WTC11 (cell line): ENCODE measurements around the gene OR52E2. TPM values are rescaled to one million over a fixed set of nuclear protein-coding genes. Genes with fewer than 3 reads are reported as not detected.
A peak's percentile ranks its signal among the peaks of the same experiment; 100 is the strongest.

Experiments used
- ATAC-seq: fragments of 200-7000 bp; cut with Tn5 transposase; 2 replicates; pipeline ENCODE4 v1.10.0; 2021; ENCODE audit warnings: mild to moderate bottlenecking, moderate library complexity
- CTCF ChIA-PET: fragments of 300-600 bp; sonication (Branson Sonifier 250); formaldehyde crosslinking; loops from one replicate; lab custom pipeline; 2021; ENCODE audit warnings: antibody characterized with exemption; lab: Charles Lee
- POLR2A ChIA-PET: fragments of 350-600 bp; sonication (Branson Sonifier 250); formaldehyde crosslinking; loops from one replicate; lab custom pipeline; 2021; ENCODE audit warnings: antibody characterized with exemption; lab: Charles Lee
- DNase-seq: peaks from one replicate; pipeline ENCODE4 v3.0.0; 2021; ENCODE audit warnings: low spot score
- H3K27ac Mint-ChIP-seq: 2 replicates; pipeline ENCODE4 v1.8.0; 2021; ENCODE audit warnings: mixed read lengths
- H3K27me3 Mint-ChIP-seq: 2 replicates; pipeline ENCODE4 v1.8.0; 2021; ENCODE audit warnings: low read depth, mild to moderate bottlenecking, moderate library complexity, mixed read lengths
- H3K36me3 Mint-ChIP-seq: 2 replicates; pipeline ENCODE4 v1.8.0; 2021; ENCODE audit warnings: mixed read lengths
- H3K4me1 Mint-ChIP-seq: 2 replicates; pipeline ENCODE4 v1.8.0; 2022; ENCODE audit warnings: mixed read lengths
- H3K4me3 Mint-ChIP-seq: 2 replicates; pipeline ENCODE4 v1.8.0; 2021; ENCODE audit warnings: mild to moderate bottlenecking, moderate library complexity, mixed read lengths
- H3K9me3 Mint-ChIP-seq: 2 replicates; pipeline ENCODE4 v1.8.0; 2021; ENCODE audit warnings: mixed read lengths
- ATF1 ChIP-seq: sonication (generic); formaldehyde crosslinking; IDR thresholded peaks from 2 replicates; pipeline ENCODE4 v1.8.1; 2023; ENCODE audit warnings: mild to moderate bottlenecking, moderate library complexity, missing genetic modification reagents
- CREB1 ChIP-seq: sonication (generic); formaldehyde crosslinking; IDR thresholded peaks from 2 replicates; pipeline ENCODE4 v1.8.0; 2023; ENCODE audit warnings: mild to moderate bottlenecking, missing genetic modification reagents
- CTCF ChIP-seq: fragments of 200-600 bp; IDR thresholded peaks from 2 replicates; pipeline ENCODE4 v1.8.0; 2022; ENCODE audit warnings: antibody characterized with exemption
- E2F5 ChIP-seq: sonication (generic); formaldehyde crosslinking; IDR thresholded peaks from 2 replicates; pipeline ENCODE4 v1.8.1; 2022; ENCODE audit warnings: mild to moderate bottlenecking, moderate library complexity, missing genetic modification reagents
- EMX1 ChIP-seq: fragments of 250-450 bp; sonication (Bioruptor Pico); IDR thresholded peaks from 2 replicates; pipeline ENCODE4 v1.8.0; 2021; ENCODE audit warnings: mild to moderate bottlenecking
- ESRRA ChIP-seq: sonication (generic); formaldehyde crosslinking; IDR thresholded peaks from 2 replicates; pipeline ENCODE4 v1.8.1; 2022; ENCODE audit warnings: mild to moderate bottlenecking, missing genetic modification reagents, borderline replicate concordance
- ETV6 ChIP-seq: sonication (generic); formaldehyde crosslinking; IDR thresholded peaks from 2 replicates; pipeline ENCODE4 v1.8.1; 2022; ENCODE audit warnings: mild to moderate bottlenecking, missing genetic modification reagents
- GRHL2 ChIP-seq: fragments of 250-450 bp; sonication (Bioruptor Pico); IDR thresholded peaks from 2 replicates; pipeline ENCODE4 v1.8.0; 2022; ENCODE audit warnings: mild to moderate bottlenecking, moderate library complexity; ENCODE audit not compliant: insufficient replicate concordance, severe bottlenecking
- HMGA2 ChIP-seq: fragments of 250-450 bp; sonication (Bioruptor Pico); IDR thresholded peaks from 2 replicates; pipeline ENCODE4 v1.4.0; 2021; ENCODE audit warnings: mild to moderate bottlenecking, moderate library complexity
- IRF2 ChIP-seq: sonication (generic); formaldehyde crosslinking; IDR thresholded peaks from 2 replicates; pipeline ENCODE4 v1.8.0; 2022; ENCODE audit warnings: low read depth, missing genetic modification reagents, borderline replicate concordance
- JUN ChIP-seq: sonication (generic); formaldehyde crosslinking; IDR thresholded peaks from 2 replicates; pipeline ENCODE4 v1.8.0; 2023; ENCODE audit warnings: mild to moderate bottlenecking, missing genetic modification reagents
- MXD4 ChIP-seq: fragments of 250-450 bp; sonication (Bioruptor Pico); IDR thresholded peaks from 2 replicates; pipeline ENCODE4 v1.8.0; 2021; ENCODE audit warnings: mild to moderate bottlenecking, moderate library complexity, borderline replicate concordance
- NFATC4 ChIP-seq: fragments of 250-450 bp; sonication (Bioruptor Pico); IDR thresholded peaks from 2 replicates; pipeline ENCODE4 v1.9.0; 2021; ENCODE audit warnings: mild to moderate bottlenecking
- OVOL2 ChIP-seq: fragments of 250-450 bp; sonication (Bioruptor Pico); IDR thresholded peaks from 2 replicates; pipeline ENCODE4 v1.9.0; 2021; ENCODE audit warnings: mild to moderate bottlenecking, borderline replicate concordance
- RELA ChIP-seq: sonication (generic); formaldehyde crosslinking; IDR thresholded peaks from 2 replicates; pipeline ENCODE4 v1.8.1; 2022; ENCODE audit warnings: missing genetic modification reagents, mild to moderate bottlenecking, borderline replicate concordance
- USF1 ChIP-seq: sonication (generic); formaldehyde crosslinking; IDR thresholded peaks from 2 replicates; pipeline ENCODE4 v1.8.0; 2022; ENCODE audit warnings: mild to moderate bottlenecking, missing genetic modification reagents
- USF2 ChIP-seq: sonication (generic); formaldehyde crosslinking; IDR thresholded peaks from 2 replicates; pipeline ENCODE4 v1.8.1; 2023; ENCODE audit warnings: mild to moderate bottlenecking, missing genetic modification reagents, moderate library complexity
- ZBTB21 ChIP-seq: sonication (generic); formaldehyde crosslinking; IDR thresholded peaks from 2 replicates; pipeline ENCODE4 v1.8.1; 2023; ENCODE audit warnings: mild to moderate bottlenecking, missing genetic modification reagents, borderline replicate concordance
- ZNF219 ChIP-seq: sonication (generic); formaldehyde crosslinking; IDR thresholded peaks from 2 replicates; pipeline ENCODE4 v1.8.0; 2023; ENCODE audit warnings: missing genetic modification reagents, mild to moderate bottlenecking, borderline replicate concordance
- ZNF317 ChIP-seq: sonication (generic); formaldehyde crosslinking; IDR thresholded peaks from 2 replicates; pipeline ENCODE4 v1.8.1; 2023; ENCODE audit warnings: low read depth, mild to moderate bottlenecking, moderate library complexity, missing genetic modification reagents, borderline replicate concordance
- ZNF396 ChIP-seq: fragments of 250-450 bp; sonication (Bioruptor Pico); IDR thresholded peaks from 2 replicates; pipeline ENCODE4 v1.8.0; 2021; ENCODE audit warnings: mild to moderate bottlenecking, moderate library complexity, borderline replicate concordance
- ZNF416 ChIP-seq: fragments of 250-450 bp; sonication (Bioruptor Pico); IDR thresholded peaks from 2 replicates; pipeline ENCODE4 v1.9.0; 2021; ENCODE audit warnings: mild to moderate bottlenecking, inconsistent platforms
- ZNF423 ChIP-seq: fragments of 250-450 bp; sonication (Bioruptor Pico); IDR thresholded peaks from 2 replicates; pipeline ENCODE4 v2.1.2; 2022; ENCODE audit warnings: mild to moderate bottlenecking, moderate library complexity
- ZNF512 ChIP-seq: sonication (generic); formaldehyde crosslinking; IDR thresholded peaks from 2 replicates; pipeline ENCODE4 v1.8.1; 2022; ENCODE audit warnings: missing genetic modification reagents, borderline replicate concordance
- total RNA-seq: library from RNA; stranded (reverse); gene quantifications from 3 replicates; pipeline ENCODE4 v1.2.3, GENCODE V29; 2021

The OR52E2 gene
- total RNA-seq, 1 experiment from 2014 or later, result not detected

GRCh38 chr11:5103066-5103465, 43.6 kb upstream of the OR52E2 start (continued):
- no peak for TF ChIP-seq CREB1 (CRISPR knock-in tag)

- Mint-ChIP-seq H3K4me1 (peaks cover 8% of the 10 kb centered on the region), H3K36me3 (no peaks in the 10 kb centered on the region), H3K27ac (no peak overlapping the region), H3K27me3 (no peaks in the 10 kb centered on the region; the same call in 1 of the 2 replicates), H3K4me3 (no peak overlapping the region), H3K9me3 (no peaks in the 10 kb centered on the region)
- TF ChIP-seq ZNF512 (no peak), ETV6 (CRISPR knock-in tag) (no peak), ESRRA (CRISPR knock-in tag) (no peak), MXD4 (CRISPR knock-in tag) (no peak), NFATC4 (CRISPR knock-in tag) (no peak), OVOL2 (no peak), ZNF423 (CRISPR knock-in tag) (no peak), RELA (CRISPR knock-in tag) (no peak), ZNF317 (CRISPR knock-in tag) (no peak), ZNF219 (CRISPR knock-in tag) (no peak), HMGA2 (CRISPR knock-in tag) (no peak), JUN (CRISPR knock-in tag) (no peak), IRF2 (CRISPR knock-in tag) (no peak), ATF1 (CRISPR knock-in tag) (no peak)
- CTCF ChIA-PET, result no interaction called here
- POLR2A ChIA-PET, result no interaction called here
- no peak for DNase-seq
- ATAC-seq, result peak; percentile 47; the same call in 1 of the 2 replicates
Observed at GRCh38 chr11:5102246-5102645, 42.8 kb upstream of the OR52E2 start.

- no peaks in the 10 kb centered on the region for H3K36me3 Mint-ChIP-seq
Observed at GRCh38 chr11:5096011-5096410, 36.6 kb upstream of the OR52E2 start.

GRCh38 chr11:5092821-5093585, 33.6 kb upstream of the OR52E2 start:
- Mint-ChIP-seq H3K27me3 (peaks cover 2% of the 10 kb centered on the region; the same call in 1 of the 2 replicates), H3K9me3 (no peaks in the 10 kb centered on the region), H3K27ac (no peak overlapping the region), H3K4me1 (no peaks in the 10 kb centered on the region), H3K4me3 (no peak overlapping the region), H3K36me3 (no peaks in the 10 kb centered on the region)
- DNase-seq, result no peak
- no peak for ATAC-seq
- CTCF ChIA-PET, result no interaction called here
- POLR2A ChIA-PET, result no interaction called here
- no peak for TF ChIP-seq USF2 (CRISPR knock-in tag)
- no peak for TF ChIP-seq E2F5 (CRISPR knock-in tag)
- TF ChIP-seq CTCF, result no peak
- no peak for TF ChIP-seq USF1 (CRISPR knock-in tag)
- no peak for TF ChIP-seq EMX1 (CRISPR knock-in tag)

More at GRCh38 chr11:5096011-5096410, 36.6 kb upstream of the OR52E2 start:
- Mint-ChIP-seq H3K4me1 (no peaks in the 10 kb centered on the region), H3K27me3 (peaks cover 2% of the 10 kb centered on the region; the same call in 1 of the 2 replicates), H3K9me3 (no peaks in the 10 kb centered on the region), H3K4me3 (no peak overlapping the region), H3K27ac (no peak overlapping the region)
- ChIA-PET CTCF (no interaction called here), POLR2A (no interaction called here)
- ATAC-seq (no peak), DNase-seq (no peak)
- TF ChIP-seq GRHL2 (CRISPR knock-in tag), result no peak
- TF ChIP-seq IRF2 (CRISPR knock-in tag), result no peak
- no peak for TF ChIP-seq ZNF396 (CRISPR knock-in tag)
- TF ChIP-seq ZBTB21 (CRISPR knock-in tag), result no peak
- TF ChIP-seq E2F5 (CRISPR knock-in tag), result no peak
- TF ChIP-seq ZNF416, result no peak
- TF ChIP-seq ZNF317 (CRISPR knock-in tag), result no peak
